ENCODE data around the gene TRAF2. TPM values are rescaled to one million over a fixed set of nuclear protein-coding genes. Genes with fewer than 3 reads are reported as not detected.
"Not testable (repeated sequence)": the region's sequence is repeated elsewhere in the genome, so short reads cannot be mapped to it uniquely, and the experiment has no call there.

Gene TRAF2
- total and polyA plus RNA-seq, 12 donors: 5.4 to 17.0 (median 10.1) TPM

- DNase-seq (no peak), ATAC-seq (no peak)
- no peaks in the 10 kb centered on the region for H3K27me3 ChIP-seq
- peaks cover 0 to 18% (median 0%) of the 10 kb centered on the region in 11 donors for H3K9me3 ChIP-seq
- H3K27ac ChIP-seq: no peak overlapping the region
- no peak overlapping the region for H3K4me3 ChIP-seq
- TF ChIP-seq CTCF (IDR thresholded peaks at IDR 0.05): no peak
- H3K4me1 ChIP-seq: peaks cover 0 to 5% (median 2%) of the 10 kb centered on the region in 9 donors
- H3K36me3 ChIP-seq: no peaks in the 10 kb centered on the region
- intact Hi-C loops (cut with DNase I): no loop called here
- WGBS, 2 donors: 87 to 91% methylated on average over 5 of the region's 5 CpGs
These were observed 9.8 kb upstream of the TRAF2 start for GRCh38 chr9:136876476-136876875.

- H3K27ac ChIP-seq: no peak overlapping the region
- no peak for TF ChIP-seq CTCF (IDR thresholded peaks at IDR 0.05)
- intact Hi-C loops (cut with DNase I): loop anchor here in 1 of 10 donors (10.0 kb wide), 1 partner anchor 54 kb away; no protein-coding TSS in a partner anchor
- DNase-seq: no peak
- no peaks in the 10 kb centered on the region for H3K9me3 ChIP-seq
- no peak for ATAC-seq
- 79 to 85% methylated on average over 8 to 11 of the region's 11 CpGs for WGBS, 2 donors
- H3K36me3 ChIP-seq: no peaks in the 10 kb centered on the region
- H3K4me3 ChIP-seq: no peak overlapping the region
- no peaks in the 10 kb centered on the region for H3K27me3 ChIP-seq
- H3K4me1 ChIP-seq: peaks cover 5 to 27% (median 22%) of the 10 kb centered on the region in 9 donors
These were observed 5.7 kb upstream of the TRAF2 start for GRCh38 chr9:136880651-136881050.

- H3K36me3 ChIP-seq: no peaks in the 10 kb centered on the region
- peak overlapping the region in 4 of 10 donors; percentile 20 to 51 (median 24) for H3K4me3 ChIP-seq
- peak in 7 of 8 donors; percentile 34 to 69 (median 59) for ATAC-seq
- H3K27me3 ChIP-seq: no peaks in the 10 kb centered on the region
- H3K4me1 ChIP-seq: peaks cover 5 to 30% (median 24%) of the 10 kb centered on the region in 9 donors
- H3K9me3 ChIP-seq: no peaks in the 10 kb centered on the region
- intact Hi-C loops (cut with DNase I): loop anchor here in 1 of 10 donors (10.0 kb wide), 1 partner anchor 53 kb away; no protein-coding TSS in a partner anchor
- DNase-seq: peak in 1 of 2 donors; percentile 45
- 9 to 11% methylated on average over 9 of the region's 9 CpGs for WGBS, 2 donors
- H3K27ac ChIP-seq: peak overlapping the region in 9 of 10 donors; percentile 9 to 89 (median 56)
- TF ChIP-seq CTCF (IDR thresholded peaks at IDR 0.05): no peak
These were observed 4.6 kb upstream of the TRAF2 start for GRCh38 chr9:136881691-136882108.

GRCh38 chr9:136882109-136882946, 4.0 kb upstream of the TRAF2 start:
- DNase-seq: peak; percentile 42 to 67
- ATAC-seq: peak in 7 of 8 donors; percentile 6 to 66 (median 54)
- peak overlapping the region in 9 of 10 donors; percentile 9 to 89 (median 56) for H3K27ac ChIP-seq
- WGBS, 2 donors: 41 to 47% methylated on average over 19 of the region's 19 CpGs
- H3K27me3 ChIP-seq: no peaks in the 10 kb centered on the region
- peaks cover 10 to 36% (median 30%) of the 10 kb centered on the region in 9 donors for H3K4me1 ChIP-seq
- intact Hi-C loops (cut with DNase I): loop anchor here in 1 of 10 donors (10.0 kb wide), 1 partner anchor 52 kb away; no protein-coding TSS in a partner anchor
- no peaks in the 10 kb centered on the region for H3K36me3 ChIP-seq
- no peaks in the 10 kb centered on the region for H3K9me3 ChIP-seq
- H3K4me3 ChIP-seq: peak overlapping the region in 7 of 10 donors; percentile 2 to 51 (median 20)
- TF ChIP-seq CTCF (IDR thresholded peaks at IDR 0.05): no peak

- H3K36me3 ChIP-seq, ATAC-seq, DNase-seq, H3K27me3 ChIP-seq, H3K9me3 ChIP-seq: not testable (repeated sequence)
- peaks cover 13 to 42% (median 35%) of the 10 kb centered on the region in 9 donors for H3K4me1 ChIP-seq
- H3K27ac ChIP-seq: peak overlapping the region in 6 of 10 donors; percentile 15 to 89 (median 69)
- intact Hi-C loops (cut with DNase I): loop anchor here in 1 of 10 donors (10.0 kb wide), 1 partner anchor 52 kb away; no protein-coding TSS in a partner anchor
- peak overlapping the region in 1 of 10 donors; percentile 51 for H3K4me3 ChIP-seq
- WGBS, 2 donors: 75 to 82% methylated on average over 9 of the region's 9 CpGs
These were observed 3.4 kb upstream of the TRAF2 start for GRCh38 chr9:136882947-136883283.

GRCh38 chr9:136883670-136884069, 2.6 kb upstream of the TRAF2 start:
- H3K27me3 ChIP-seq, H3K27ac ChIP-seq, ATAC-seq, H3K9me3 ChIP-seq, DNase-seq, H3K4me3 ChIP-seq, H3K36me3 ChIP-seq: not testable (repeated sequence)
- intact Hi-C loops (cut with DNase I): loop anchor here in 2 of 10 donors (2.0 to 10.0 kb wide), 2 partner anchors 17 to 51 kb away; partner anchors contain the start of gene EDF1 (in 1 of the 2)
- WGBS, 2 donors: 90 to 91% methylated on average over 10 of the region's 10 CpGs
- peaks cover 13 to 48% (median 37%) of the 10 kb centered on the region in 9 donors for H3K4me1 ChIP-seq
